Fibroblast of skin of right quadriceps (primary cell): Measurements from ENCODE around the gene KLHDC7A.

Source experiments
- DNase-seq: peaks from one replicate; pipeline ENCODE4 v3.0.0-alpha.2; 2013

The KLHDC7A gene

DNA sequence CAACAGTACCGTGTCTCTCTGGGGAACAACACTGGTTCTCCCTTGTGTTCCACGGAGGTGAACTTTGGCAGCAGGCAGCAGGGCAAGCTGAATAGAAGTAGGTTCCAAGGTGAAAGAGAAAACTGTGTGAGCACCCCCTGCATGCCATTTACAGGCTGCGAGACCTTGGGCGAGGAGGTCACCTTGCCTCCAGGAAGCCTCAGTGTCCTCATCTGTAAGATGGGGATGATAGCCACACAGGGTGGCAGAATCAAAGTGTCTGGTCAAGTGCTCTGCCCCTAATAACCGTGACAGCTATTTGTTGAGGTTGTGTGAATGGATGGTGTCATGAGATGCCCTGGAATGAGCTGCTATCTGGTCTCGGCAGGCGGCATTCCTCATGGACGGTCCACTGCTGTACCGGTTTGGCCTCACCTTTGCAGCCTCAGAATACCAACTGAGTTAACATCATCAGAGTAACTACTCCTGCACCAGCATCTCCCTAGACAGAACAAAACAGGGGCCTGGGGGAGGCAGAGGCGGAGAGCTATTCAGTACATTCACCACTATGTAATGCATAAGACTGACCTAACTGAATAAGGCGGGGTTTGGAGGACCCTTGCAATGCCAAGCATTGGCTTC, 7.4 kb upstream of the KLHDC7A start:
- DNase-seq, result no peak

DNA sequence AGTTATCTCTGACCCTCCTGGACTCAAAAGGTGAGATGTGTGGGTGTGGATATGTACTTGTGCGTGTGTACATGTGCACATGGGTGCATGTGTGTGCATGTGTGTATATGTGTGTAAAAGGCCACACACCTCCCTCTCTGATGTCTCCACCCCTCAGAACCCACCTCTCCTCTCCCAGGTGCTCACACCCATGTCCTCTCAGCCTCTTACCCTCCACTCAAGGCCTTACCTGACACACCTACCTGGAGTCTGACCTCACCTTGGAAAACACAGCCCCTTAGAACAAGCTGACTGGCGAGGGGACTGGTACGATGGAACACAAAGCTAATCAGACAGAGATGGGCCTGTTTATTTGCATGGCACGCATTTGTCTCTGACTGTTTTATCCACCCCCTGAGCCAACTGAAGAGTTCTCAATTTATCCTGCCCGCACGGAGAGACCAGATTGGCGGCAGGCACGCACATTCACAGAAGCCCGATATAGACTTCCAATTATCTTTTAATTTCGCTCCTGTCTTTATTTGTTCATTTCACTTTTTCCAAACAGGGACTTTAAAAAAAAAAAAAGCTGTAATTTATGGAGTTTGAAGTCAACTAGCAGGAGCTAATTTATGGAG, 6.1 kb upstream of the KLHDC7A start:
- no peak for DNase-seq

DNA sequence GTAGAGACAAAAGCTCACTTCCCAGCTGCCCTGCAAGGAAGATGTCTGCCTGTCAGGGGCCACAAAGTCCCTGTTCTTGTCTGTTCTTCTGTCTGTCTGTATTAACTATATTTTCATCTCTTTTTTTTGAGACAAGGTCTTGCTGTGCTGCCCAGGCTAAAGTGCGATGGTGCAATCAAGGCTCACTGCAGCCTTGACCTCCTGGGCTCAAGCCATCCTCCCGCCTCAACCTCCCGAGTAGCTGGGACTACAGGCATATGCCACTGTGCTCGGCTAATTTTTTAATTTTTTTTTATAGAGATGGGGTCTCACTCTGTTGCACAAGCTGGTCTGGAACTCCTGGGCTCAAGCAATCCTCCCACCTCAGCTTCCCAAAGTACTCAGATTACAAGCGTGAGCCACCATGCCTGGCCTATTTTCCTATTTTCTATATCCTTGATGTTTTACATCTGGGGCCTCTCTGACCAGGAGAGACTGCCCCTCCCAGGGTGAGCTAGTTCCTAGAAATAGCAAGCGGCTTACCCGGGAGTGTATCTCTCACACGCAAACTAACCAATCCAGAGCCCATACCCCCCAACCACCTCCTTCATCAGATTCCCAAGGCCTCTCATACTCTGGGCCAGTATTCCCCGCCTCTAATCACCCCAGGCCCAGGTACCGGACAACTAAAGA, 5.4 kb upstream of the KLHDC7A start:
- DNase-seq, result no peak

DNA sequence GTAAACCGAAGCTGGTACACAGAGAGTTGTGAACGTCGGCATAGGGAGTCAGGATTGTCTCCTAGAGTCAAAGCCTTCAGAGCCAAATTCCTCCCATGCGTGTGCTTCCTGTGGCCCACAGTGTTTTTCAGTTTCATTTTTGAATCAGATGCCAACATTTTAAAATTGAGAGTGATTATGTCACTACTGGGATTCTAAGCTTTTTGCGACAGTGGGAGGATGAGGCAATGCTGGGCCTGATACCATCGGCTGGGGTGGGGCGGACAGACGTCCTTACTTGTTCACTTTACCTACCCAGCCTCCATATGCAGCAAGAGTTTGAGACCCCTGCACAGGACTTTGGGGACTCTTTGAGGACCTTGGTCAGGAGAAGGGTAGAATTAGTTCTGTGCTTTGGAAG, 1.3 kb upstream of the KLHDC7A start:
- no peak for DNase-seq

DNA sequence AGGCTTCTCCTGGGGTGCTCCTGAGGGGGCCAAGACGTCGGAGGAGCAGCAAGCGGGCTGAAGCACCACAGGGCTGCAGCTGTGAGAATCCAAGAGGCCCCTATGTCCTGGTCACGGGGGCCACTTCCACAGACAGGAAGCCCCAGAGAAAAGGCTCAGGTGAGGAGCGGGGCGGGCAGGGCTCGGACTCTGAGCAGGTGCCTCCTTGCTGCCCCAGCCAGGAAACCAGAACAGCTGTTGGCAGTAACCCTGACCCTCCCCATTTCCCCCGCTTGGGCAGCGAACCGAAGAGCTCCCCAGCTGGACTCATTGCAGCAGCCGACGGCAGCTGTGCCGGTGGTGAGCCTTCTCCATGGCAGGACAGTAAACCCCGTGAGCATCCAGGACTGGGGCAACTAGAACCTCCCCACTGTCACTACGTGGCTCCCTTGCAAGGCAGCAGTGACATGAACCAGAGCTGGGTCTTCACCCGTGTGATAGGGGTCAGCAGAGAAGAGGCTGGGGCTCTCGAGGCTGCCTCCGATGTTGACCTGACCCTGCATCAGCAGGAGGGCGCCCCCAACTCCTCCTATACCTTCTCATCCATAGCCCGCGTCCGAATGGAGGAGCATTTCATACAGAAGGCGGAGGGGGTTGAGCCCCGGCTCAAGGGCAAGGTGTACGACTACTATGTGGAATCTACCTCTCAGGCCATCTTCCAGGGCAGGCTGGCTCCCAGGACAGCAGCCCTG, 625 bp downstream of the KLHDC7A start:
- DNase-seq, result no peak

DNA sequence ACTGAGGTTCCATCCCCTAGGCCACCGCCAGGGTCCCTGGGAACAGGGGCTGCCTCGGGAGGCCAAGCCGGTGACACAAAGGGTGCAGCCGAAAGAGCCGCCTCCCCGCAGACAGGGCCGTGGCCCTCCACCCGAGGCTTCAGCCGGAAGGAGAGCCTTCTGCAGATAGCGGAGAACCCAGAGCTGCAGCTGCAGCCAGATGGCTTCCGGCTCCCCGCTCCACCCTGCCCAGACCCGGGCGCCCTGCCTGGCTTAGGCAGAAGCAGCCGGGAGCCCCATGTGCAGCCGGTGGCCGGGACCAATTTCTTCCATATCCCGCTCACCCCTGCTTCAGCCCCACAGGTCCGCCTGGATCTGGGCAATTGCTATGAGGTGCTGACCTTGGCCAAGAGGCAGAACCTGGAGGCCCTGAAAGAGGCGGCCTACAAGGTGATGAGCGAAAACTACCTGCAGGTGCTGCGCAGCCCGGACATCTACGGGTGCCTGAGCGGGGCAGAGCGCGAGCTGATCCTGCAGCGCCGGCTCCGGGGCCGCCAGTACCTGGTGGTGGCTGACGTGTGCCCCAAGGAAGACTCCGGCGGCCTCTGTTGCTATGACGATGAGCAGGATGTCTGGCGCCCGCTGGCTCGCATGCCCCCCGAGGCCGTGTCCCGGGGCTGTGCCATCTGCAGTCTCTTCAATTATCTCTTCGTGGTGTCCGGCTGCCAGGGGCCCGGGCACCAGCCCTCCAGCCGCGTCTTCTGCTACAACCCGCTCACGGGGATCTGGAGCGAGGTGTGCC, 1.4 kb downstream of the KLHDC7A start:
- DNase-seq, result no peak

DNA sequence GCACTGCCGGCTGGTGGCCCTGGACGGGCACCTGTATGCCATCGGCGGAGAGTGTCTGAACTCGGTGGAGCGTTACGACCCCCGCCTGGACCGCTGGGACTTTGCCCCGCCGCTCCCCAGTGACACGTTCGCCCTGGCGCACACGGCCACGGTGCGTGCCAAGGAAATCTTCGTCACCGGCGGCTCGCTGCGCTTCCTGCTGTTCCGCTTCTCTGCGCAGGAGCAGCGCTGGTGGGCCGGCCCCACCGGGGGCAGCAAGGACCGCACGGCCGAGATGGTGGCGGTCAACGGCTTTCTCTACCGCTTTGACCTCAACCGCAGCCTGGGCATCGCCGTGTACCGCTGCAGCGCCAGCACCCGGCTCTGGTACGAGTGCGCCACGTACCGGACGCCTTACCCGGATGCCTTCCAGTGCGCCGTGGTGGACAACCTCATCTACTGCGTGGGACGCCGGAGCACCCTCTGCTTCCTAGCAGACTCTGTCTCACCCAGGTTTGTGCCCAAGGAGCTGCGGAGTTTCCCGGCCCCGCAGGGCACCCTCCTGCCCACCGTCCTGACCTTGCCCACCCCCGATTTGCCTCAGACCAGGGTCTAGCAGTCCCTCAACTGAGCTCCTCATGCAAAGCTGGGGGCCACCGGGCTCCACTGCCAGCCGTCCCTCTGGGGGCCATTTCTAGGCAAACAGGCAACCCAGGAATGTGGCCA, 2.1 kb downstream of the KLHDC7A start:
- DNase-seq, result no peak

DNA sequence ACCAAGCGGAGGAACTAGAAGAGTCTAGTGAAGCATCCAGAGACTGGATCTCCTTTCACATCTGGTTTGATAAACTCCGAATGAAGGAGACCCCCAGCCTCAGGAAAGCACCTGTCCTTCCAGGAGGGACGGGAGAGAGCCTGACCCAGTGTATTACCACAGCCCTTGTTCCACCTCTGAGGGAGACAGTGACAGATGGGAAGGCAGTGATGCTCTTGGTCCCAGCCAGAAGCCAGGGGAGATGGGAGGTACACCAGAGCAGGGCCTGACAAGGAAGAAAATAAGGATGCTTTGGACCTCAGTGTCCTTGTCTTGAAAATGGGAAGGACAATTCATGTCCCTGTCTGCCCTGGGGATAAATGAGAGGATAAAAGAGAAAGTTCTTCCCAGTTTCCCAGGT, 3.5 kb downstream of the KLHDC7A start:
- no peak for DNase-seq

DNA sequence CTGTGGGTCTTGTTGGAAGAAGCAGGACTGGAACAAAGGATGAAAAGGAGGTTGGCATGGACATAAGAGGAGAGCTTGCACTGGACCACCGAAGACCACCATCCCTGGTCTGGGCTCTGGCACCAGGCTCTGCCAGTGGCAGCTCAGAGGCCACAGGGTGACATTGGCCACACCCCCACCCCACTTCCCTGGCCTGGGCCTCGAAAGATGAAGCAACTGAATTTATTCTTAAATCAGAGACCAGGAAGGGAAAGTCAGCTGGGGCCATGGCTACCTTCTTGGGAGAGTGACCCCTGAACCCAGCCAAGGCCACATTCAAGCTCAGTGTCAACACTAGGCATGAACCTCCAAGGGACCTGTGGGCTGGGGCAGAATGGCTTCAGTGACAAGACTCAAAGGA, 4.0 kb downstream of the KLHDC7A start:
- no peak for DNase-seq

DNA sequence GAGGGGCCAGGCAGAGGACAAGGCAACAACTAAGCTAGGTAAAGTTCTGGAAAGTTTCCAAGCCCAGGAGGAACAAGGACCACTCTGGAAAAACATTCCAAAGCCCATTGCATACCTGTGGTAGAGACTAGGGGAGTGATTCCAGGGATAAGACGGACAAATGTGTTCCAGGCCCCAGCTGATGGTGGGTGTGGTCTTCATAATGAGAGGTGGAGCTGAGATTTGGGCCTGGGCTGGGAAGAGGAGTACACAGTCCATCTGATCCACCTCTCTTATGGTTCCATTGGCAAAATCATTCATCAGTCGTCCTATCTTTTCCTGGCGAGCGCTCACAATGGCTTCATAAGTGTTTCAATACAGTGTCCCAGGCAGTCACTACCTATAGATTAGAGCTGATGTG, 4.5 kb downstream of the KLHDC7A start:
- DNase-seq, result no peak

DNA sequence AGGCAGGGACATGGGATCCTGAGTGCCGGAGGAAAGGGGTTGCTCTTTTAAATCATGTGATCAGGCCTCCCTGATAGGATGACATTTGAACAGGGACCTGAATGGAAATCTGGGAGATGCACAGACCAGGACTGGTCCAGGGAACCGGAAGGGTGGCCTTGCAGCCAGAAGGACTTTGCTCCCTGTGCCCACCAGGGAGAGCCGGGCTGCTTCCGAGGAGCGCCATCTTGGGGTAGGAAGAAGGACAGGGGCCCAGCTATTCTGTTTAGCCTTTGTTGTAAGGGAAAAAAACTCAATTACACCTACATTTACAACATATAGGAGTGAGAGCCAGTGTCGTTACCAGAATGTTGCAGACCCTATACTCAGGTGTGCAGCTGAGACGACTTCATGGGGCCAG, 5.5 kb downstream of the KLHDC7A start:
- no peak for DNase-seq

DNA sequence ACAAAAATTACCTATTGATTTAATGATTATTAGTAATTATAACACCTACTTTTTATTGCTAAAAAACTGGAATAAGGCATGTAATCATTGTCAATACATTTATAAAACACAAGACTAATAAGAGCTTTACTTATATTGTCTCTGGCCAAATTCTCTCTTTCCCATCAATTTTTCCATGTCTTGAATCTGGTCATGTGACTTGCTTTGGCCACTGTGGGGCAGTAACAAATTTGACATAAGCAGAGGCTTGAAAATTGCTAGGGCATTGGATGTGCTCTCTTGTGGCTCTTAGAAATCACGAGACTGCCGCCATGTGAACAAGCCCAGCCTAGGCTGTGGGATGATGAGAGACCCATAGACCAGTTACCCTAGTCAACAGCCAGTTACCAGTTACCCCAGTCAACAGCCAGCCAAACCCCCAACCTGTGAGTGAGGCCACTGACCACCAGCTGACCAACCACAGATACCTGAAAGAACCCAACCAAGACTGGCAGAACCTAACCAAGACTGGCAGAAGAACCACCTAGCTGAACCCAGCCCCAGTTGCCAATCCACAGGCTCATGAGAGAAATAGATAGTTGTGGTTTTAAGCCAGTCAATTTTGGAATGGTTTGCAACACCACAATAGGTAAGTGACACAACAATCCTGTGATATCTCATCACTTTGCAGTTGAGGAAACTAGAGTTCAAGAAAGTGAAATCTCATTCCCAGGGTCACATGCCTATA, 8.8 kb downstream of the KLHDC7A start:
- no peak for DNase-seq

DNA sequence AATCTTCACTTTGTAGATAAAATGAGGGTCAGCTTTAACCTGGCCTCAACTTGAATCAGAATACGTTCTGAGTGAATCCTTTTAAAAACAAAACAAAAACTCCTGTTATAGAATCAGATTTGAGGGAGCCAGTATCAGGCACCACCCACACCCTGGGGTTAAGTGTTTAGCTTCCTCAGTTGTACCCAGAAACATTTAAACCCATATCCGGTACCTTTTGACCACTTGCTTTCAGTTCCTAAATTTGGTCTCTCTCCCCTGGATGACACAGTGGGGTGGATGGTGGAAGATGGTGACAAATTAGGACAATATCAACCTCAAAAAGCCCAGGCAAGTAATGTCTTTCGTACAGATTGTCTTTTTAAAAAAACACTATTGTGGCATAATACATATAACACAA, 10.4 kb downstream of the KLHDC7A start:
- DNase-seq, result no peak

DNA sequence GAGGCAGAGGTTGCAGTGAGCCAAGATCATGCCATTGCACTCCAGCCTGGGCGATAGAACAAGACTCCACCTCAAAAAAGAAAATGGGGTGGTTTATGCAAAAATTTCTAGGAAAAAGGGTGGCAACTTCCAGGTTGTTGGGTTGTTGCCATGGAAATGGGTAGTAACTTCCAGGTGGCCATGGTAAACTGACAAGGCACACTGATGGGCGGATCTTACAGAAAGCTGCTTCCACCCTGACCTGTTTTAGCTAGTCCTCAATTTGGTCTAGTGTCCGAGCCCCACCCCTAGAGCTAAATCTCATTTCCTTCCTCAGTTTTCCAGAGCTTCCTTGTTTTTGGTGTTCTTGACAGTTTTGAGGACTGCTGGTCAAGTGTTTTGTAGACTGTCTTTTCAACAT, 13.6 kb downstream of the KLHDC7A start:
- no peak for DNase-seq

DNA sequence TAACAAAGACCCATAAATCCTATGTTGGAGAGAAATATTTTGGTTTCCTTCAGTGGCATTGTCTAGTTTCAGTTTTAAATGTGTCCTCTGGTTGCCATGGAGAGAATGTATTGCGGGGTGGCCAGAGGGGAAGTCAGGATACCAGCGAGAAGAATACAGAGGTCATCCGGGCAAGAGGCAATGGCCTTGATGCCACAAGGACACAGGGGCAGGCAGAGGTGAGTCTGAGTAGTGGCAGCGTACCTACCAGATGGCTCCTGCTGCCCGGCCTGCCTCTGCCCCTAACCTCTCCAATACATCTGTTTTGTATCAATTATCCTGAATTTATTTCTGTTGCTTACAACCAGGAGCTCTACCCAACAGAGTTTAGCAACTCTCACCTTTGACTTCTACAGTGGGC, 14.9 kb downstream of the KLHDC7A start:
- no peak for DNase-seq

DNA sequence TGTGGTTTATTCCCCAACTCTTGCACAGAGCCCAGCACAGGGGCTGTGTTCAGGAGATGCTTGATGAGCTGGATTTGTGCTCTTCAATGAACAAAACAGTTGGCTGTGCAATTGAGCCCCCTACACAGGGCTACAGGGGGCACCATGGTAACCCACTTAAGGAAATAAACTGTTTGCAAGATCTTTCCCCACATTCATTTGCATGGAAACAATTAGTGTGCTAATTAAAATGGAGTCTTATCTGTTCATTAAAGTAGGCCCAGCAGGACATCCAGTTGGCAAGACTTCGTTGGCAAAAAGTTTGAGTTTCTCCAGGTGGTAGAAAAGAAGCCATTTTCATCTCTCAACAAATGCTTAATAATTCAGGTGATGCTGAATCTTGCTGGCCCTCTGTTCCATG, 15.3 kb downstream of the KLHDC7A start:
- DNase-seq, result no peak

DNA sequence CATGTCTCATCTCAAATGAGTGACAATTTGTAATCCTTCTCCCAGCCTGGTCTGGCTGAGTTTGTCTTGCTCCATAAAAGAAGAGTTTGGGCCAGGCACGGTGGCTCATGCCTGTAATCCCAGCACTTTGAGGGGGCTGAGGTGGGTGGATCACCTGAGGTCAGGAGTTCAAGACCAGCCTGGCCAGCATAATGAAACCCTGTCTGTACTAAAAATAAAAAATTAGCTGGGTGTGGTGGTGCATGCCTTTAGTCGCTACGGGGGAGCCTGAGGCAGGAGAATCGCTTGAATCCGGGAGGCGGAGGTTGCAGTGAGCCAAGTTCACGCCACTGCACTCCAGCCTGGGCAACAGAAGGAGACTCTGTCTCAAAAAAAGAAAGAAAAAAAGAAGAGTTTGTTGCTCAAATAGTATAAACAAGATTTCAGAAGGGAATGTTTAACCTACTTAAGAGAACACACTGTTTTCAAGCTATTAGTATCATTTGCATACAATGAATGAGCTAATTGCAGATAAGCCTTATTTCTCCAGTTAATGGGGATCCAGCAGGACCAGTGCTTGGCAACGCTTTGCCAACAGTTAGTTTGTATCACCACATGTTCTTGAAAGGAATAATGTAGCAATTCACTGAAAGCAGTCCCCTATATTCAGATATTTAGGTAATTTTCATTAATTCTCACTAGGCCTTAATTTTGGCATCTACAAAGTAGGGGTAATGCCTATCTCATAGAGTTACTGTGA, 15.9 kb downstream of the KLHDC7A start:
- DNase-seq, result no peak

DNA sequence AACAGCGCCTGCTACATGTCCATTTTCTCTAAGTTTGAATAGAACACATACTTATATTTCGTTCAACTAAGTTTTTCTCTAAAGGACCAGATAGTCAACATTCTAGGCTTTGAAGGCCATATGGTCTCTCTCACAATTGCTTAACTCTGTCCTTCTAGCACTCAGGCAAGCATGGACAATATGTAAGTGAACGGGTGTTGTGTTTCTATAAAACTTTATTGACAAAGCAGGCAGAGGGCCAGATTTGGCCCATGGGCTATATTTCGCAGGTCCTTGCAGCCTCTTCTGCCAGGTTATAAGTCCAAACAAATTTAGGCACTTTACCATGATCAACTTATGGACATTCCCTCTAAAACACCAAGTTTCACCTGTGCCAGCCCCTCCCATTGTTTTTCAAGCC, 21.1 kb downstream of the KLHDC7A start:
- no peak for DNase-seq

DNA sequence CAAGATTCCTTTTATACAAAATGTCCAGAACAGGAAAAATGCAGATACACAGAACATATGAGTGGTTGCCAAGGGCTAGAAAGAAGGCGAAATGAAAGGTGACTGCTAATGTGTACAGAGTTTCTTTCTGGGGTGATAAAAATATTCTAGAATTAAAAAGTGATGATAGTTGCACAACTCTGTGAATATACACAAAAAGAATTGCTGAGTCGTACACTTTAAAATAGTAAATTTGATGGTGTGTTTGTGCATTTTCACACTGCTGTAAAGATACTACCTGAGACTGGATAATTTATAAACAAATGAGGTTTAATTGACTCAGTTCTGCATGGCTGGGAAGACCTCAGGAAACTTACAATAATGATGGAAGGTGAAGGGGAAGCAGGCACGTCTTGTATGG, 23.9 kb downstream of the KLHDC7A start:
- no peak for DNase-seq

DNA sequence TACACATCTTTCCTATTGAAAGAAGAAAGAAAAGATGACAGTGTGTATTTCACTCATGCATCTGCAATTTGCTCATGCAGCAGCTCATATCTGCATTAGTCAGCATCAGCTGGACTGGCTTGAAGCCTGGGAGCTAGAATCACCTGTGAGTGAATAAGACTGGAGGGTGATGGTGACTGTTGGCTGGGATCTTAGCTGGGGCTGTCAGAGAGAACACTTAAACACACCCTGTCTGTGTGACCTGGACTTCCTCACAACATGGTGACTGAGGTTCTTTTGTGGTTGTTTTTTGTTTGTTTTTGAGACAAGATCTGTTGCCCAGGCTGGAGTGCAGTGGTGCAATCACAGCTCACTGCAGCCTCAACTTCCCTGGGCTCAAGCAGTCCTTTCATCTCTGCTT, 24.9 kb downstream of the KLHDC7A start:
- DNase-seq, result no peak

DNA sequence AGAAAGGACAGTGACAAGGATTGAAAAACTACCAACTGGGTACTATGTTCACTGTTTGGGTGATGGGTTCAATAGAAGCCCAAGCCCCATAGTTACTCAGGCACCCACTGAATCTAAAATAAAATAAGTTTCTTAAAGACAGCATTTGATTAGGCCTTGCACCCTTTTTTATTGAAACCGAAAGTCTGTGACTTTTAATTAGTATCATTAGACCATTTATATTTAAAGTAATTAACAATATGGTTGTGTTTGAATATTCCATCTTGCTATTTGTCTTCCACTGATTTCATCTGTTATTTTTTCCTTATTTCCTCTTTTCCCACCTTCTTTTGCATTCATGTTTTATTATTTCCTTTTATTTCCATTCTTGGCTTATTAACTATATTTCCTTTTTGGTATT, 27.4 kb downstream of the KLHDC7A start:
- DNase-seq, result no peak
